ENCODE results near the gene CATSPER4.

- no peak for TF ChIP-seq POLR2AphosphoS5 (IDR thresholded peaks at IDR 0.05; ENCODE audit: low read depth, low read length)
- no peak for TF ChIP-seq TAF1 (IDR thresholded peaks at IDR 0.05; ENCODE audit: borderline replicate concordance, low read depth, low read length)
- no peak for TF ChIP-seq POLR2A (IDR thresholded peaks at IDR 0.05; ENCODE audit: low read depth, low read length)
These were observed 8.1 kb upstream of the CATSPER4 start for GRCh38 chr1:26182383-26182696.
